Measurements from ENCODE around the gene H6PD.
A peak's percentile ranks its signal among the peaks of the same experiment; 100 is the strongest.

Gene H6PD

GRCh38 chr1:9317072-9317471 is 82.5 kb downstream of the H6PD start:
- H3K4me3 ChIP-seq (ENCODE audit: low read depth, low read length) = no peak overlapping the region
- TF ChIP-seq, protein P1, sequence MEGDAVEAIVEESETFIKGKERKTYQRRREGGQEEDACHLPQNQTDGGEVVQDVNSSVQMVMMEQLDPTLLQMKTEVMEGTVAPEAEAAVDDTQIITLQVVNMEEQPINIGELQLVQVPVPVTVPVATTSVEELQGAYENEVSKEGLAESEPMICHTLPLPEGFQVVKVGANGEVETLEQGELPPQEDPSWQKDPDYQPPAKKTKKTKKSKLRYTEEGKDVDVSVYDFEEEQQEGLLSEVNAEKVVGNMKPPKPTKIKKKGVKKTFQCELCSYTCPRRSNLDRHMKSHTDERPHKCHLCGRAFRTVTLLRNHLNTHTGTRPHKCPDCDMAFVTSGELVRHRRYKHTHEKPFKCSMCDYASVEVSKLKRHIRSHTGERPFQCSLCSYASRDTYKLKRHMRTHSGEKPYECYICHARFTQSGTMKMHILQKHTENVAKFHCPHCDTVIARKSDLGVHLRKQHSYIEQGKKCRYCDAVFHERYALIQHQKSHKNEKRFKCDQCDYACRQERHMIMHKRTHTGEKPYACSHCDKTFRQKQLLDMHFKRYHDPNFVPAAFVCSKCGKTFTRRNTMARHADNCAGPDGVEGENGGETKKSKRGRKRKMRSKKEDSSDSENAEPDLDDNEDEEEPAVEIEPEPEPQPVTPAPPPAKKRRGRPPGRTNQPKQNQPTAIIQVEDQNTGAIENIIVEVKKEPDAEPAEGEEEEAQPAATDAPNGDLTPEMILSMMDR (IDR thresholded peaks at IDR 0.05; ENCODE audit: low read depth, low read length) = no peak
- in situ Hi-C loops (cut with HindIII; ENCODE audit: low sequenced_read_pairs) = no loop called here
- no peak for DNase-seq (ENCODE audit: low read depth, low spot score)

DNA sequence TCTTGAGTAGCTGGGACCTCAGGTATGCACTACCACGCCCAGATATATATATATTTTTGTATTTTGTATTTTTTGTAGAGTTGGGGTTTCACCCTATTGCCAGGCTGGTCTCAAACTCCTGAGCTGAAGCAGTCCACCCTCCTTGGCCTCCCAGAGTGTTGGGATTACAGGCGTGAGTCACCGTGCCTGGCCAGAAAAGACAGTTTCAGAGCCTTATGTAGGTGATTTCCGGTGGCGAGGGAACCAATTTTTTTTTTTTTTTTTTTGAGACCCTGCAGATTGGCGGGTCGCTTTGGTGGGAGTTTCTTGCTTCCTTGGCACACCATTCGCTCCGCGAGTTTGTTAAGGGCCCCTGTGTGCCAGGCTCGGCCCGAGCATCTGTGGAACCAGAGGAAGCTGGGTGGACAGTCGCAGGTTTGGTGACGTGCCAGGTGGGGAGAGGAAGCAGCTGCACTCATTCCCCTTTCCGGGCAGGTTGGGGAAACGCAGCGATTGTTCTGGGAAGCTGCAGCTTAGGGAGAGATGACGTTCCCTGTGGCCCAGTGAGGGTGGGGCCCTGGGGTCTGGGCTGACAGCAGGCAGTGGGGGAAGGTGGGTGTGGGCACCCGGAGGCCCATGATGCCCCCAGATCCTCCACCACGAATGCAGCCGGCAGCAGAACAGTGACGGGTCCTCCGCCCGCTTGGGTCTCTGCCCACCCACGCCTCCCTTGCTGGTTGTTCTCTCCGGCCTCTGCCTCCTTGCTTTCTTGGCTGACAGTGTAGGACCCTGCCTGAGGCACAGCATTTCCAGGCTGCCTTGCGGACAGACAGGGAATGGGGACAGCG is 83.2 kb downstream of the H6PD start:
- DNase-seq (ENCODE audit: low read depth, low spot score) = peak; percentile 69
- TF ChIP-seq, protein P1 (IDR thresholded peaks at IDR 0.05; ENCODE audit: low read depth, low read length) = no peak
- H3K4me3 ChIP-seq (ENCODE audit: low read depth, low read length) = no peak overlapping the region
- in situ Hi-C loops (cut with HindIII; ENCODE audit: low sequenced_read_pairs) = no loop called here

DNA sequence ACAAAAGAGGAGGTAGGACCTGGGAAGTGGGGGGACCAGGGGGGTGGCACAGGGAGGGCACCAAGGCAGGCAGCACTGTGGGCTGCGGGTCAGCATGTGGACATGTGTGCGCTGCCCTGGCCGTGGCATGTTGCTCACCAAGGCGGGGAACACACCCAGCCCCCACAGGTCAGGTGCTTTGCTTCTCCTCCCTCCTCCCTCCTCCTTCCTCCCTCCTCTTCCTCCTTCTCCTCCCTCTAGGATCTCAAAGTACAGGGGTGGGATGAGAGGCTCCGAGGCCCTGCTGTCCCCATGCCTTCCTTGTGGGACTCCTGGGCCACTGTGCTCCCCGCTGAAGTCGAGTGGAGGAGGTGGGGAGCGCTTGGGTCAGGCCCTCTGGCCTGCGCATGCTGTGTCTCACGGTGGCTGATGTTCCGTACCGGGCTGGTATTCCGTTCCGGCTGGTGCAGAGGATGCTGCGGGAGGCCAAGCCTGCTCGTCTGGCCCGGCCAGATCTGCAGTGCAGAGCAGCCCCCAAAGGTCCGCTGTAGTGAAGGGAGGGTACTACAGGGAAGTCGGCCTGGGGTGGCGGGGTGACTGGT is 84.7 kb downstream of the H6PD start:
- in situ Hi-C loops (cut with HindIII; ENCODE audit: low sequenced_read_pairs) = no loop called here
- TF ChIP-seq, protein P1 (IDR thresholded peaks at IDR 0.05; ENCODE audit: low read depth, low read length) = no peak
- no peak for DNase-seq (ENCODE audit: low read depth, low spot score)
- no peak overlapping the region for H3K4me3 ChIP-seq (ENCODE audit: low read depth, low read length)

GRCh38 chr1:9319789-9320519 is 85.4 kb downstream of the H6PD start:
- in situ Hi-C loops (cut with HindIII; ENCODE audit: low sequenced_read_pairs) = no loop called here
- DNase-seq (ENCODE audit: low read depth, low spot score) = no peak
- no peak overlapping the region for H3K4me3 ChIP-seq (ENCODE audit: low read depth, low read length)
- TF ChIP-seq, protein P1 (IDR thresholded peaks at IDR 0.05; ENCODE audit: low read depth, low read length) = no peak
